ENCODE measurements around the gene SPATA13.

DNA sequence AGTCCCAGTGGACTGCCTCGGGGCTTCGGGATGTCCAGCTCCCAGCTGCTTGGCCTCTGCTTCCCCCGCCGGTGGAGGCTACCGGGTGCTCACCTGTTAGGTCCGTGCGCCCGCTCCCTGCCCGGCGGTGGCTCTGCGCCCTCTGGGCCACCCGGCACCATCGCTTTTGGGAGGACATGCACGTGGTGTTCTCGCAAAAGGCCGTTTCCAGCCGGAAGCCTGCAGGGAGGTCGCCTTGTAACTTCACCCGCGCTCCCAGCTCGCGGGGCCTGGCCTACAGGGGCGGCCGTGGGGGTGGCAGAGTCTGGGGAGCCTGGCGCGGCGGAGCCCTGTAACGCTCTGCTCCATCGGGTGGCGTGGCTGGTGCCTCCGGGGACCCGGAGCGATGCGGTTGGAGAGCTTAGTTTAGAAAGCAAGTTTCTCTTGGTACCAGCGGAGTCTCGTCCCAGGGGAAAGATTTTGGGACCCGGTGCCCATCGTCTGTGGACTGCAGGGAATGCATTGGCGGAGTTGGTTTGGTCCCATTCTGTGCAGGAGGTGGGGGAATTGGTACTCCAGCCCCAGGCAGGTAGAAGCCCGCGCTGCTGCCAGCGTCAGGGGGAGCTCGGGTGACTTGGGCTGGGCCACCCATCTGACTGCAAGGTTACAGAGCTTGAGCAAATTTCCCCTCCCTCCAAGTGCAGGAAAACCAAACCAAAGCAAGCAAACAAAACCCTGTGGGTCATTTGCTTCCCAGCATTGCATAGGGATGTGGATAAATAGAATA, 673 bp downstream of the SPATA13 start:
- TF ChIP-seq ARNTL (CRISPR knock-in tag; IDR thresholded peaks at IDR 0.05; ENCODE audit: borderline replicate concordance, low read depth) (no peak), CSDC2 (CRISPR knock-in tag; IDR thresholded peaks at IDR 0.05) (no peak), ZFP3 (CRISPR knock-in tag; IDR thresholded peaks at IDR 0.05) (no peak), SNAI2 (CRISPR knock-in tag; IDR thresholded peaks at IDR 0.05) (no peak), ESRRG (CRISPR knock-in tag; IDR thresholded peaks at IDR 0.05) (no peak), ZNF565 (CRISPR knock-in tag; conservative IDR thresholded peaks at IDR 0.05; ENCODE audit: low read depth) (no peak), GLIS3 (CRISPR knock-in tag; IDR thresholded peaks at IDR 0.05) (no peak), ISL1 (CRISPR knock-in tag; IDR thresholded peaks at IDR 0.05) (no peak), PPARA (CRISPR knock-in tag; IDR thresholded peaks at IDR 0.05; ENCODE audit: borderline replicate concordance) (no peak), TOX (CRISPR knock-in tag; IDR thresholded peaks at IDR 0.05; ENCODE audit: borderline replicate concordance) (no peak), ZFP30 (CRISPR knock-in tag; IDR thresholded peaks at IDR 0.05) (no peak), ZNF8 (CRISPR knock-in tag; IDR thresholded peaks at IDR 0.05) (no peak)
- TF ChIP-seq, protein P1, sequence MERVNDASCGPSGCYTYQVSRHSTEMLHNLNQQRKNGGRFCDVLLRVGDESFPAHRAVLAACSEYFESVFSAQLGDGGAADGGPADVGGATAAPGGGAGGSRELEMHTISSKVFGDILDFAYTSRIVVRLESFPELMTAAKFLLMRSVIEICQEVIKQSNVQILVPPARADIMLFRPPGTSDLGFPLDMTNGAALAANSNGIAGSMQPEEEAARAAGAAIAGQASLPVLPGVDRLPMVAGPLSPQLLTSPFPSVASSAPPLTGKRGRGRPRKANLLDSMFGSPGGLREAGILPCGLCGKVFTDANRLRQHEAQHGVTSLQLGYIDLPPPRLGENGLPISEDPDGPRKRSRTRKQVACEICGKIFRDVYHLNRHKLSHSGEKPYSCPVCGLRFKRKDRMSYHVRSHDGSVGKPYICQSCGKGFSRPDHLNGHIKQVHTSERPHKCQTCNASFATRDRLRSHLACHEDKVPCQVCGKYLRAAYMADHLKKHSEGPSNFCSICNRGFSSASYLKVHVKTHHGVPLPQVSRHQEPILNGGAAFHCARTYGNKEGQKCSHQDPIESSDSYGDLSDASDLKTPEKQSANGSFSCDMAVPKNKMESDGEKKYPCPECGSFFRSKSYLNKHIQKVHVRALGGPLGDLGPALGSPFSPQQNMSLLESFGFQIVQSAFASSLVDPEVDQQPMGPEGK (CRISPR knock-in tag; IDR thresholded peaks at IDR 0.05; ENCODE audit: borderline replicate concordance), result no peak

All from SK-N-SH treated with all-trans-retinoic acid at 6 μM for 48 hours (cell line).